K562 (cell line): ENCODE data around the gene PRM3. TPM values are rescaled to one million over a fixed set of nuclear protein-coding genes. Genes with fewer than 3 reads are reported as not detected.

Experiments
- ETV1 ChIP-seq: fragments of 450-650 bp; conservative IDR thresholded peaks from 2 replicates; pipeline ENCODE4 v1.6.1; 2016; ENCODE audit warnings: missing genetic modification characterization, control low read depth, low read depth, missing compliant biosample characterization
- KDM1A ChIP-seq, 2 experiments: fragments of 450-650 bp; IDR thresholded peaks; 2 replicates each; pipeline ENCODE4 v1.6.1; 2016; ENCODE audit warnings: mild to moderate bottlenecking in 2 of 2
- ZNF696 ChIP-seq: fragments of 250-450 bp; sonication (Bioruptor Pico); conservative IDR thresholded peaks from 2 replicates; pipeline ENCODE4 v1.4.0; 2020; ENCODE audit warnings: mild to moderate bottlenecking, moderate library complexity
- polyA plus RNA-seq, 8 experiments: library from polyadenylated mRNA; depleted of rRNA in 4 of 8; stranded (reverse) in 5 of 8; unstranded in 3 of 8; fragments of >200 nt; fragmentation: Nextera tagmentation in 2 of 8; fragmentation: Illumina TruSeq in 1 of 8; extraction: Ambion mirVana in 2 of 8; extraction: Trizol in 1 of 8; gene quantifications; 2 replicates each; pipeline versions ENCODE4 v1.2.1 to v1.2.3, GENCODE V29; 2011 to 2014; ENCODE audit warnings: inconsistent platforms in 1 of 8, missing spikeins in 1 of 8
- total RNA-seq, 7 experiments: library from RNA; depleted of rRNA in 6 of 7; stranded (reverse); fragments of >200 nt in 6 of 7; fragmentation: Illumina TruSeq in 2 of 7; extraction: Trizol in 2 of 7; gene quantifications; 2 replicates each; pipeline versions ENCODE4 v1.2.1 to v1.2.3, GENCODE V29; 2011 to 2021; ENCODE audit warnings: low replicate concordance in 1 of 7
- TF ChIP-seq, protein P1 (sequence below), 2 experiments: fragments of 450-650 bp; IDR thresholded peaks; 2 replicates each; pipeline ENCODE4 v1.6.1; 2016; ENCODE audit warnings: mild to moderate bottlenecking in 2 of 2, borderline replicate concordance in 1 of 2, low read depth in 1 of 2, moderate library complexity in 1 of 2
- TF ChIP-seq, protein P2 (sequence below): sonication (generic); formaldehyde crosslinking; IDR thresholded peaks from 2 replicates; pipeline ENCODE4 v1.9.0; 2022; ENCODE audit warnings: mild to moderate bottlenecking, missing genetic modification reagents
- TF ChIP-seq, protein P3 (sequence below): fragments of 250-450 bp; sonication (Bioruptor Pico); IDR thresholded peaks from 2 replicates; pipeline ENCODE4 v1.5.0; 2021

PRM3 gene
- total and polyA plus RNA-seq, 9 of the 15 experiments (the other 6 are each of a cell fraction or from before 2014, with no cell fraction given): not detected

DNA sequence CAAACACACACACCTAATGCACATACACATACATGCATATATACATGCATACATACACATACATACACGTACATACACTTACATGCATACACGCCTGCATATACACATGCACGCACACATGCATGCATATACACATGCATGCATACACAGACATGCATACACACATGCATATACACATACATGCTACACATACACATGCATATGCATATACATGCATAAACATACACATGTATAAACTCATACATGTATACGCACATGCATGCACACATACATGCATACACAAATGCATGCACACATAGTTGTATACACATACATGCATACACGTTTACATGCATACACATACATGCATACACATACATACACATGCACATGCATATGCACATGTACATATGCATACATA, 48.2 kb upstream of the PRM3 start (continued):
- TF ChIP-seq, protein P1, sequence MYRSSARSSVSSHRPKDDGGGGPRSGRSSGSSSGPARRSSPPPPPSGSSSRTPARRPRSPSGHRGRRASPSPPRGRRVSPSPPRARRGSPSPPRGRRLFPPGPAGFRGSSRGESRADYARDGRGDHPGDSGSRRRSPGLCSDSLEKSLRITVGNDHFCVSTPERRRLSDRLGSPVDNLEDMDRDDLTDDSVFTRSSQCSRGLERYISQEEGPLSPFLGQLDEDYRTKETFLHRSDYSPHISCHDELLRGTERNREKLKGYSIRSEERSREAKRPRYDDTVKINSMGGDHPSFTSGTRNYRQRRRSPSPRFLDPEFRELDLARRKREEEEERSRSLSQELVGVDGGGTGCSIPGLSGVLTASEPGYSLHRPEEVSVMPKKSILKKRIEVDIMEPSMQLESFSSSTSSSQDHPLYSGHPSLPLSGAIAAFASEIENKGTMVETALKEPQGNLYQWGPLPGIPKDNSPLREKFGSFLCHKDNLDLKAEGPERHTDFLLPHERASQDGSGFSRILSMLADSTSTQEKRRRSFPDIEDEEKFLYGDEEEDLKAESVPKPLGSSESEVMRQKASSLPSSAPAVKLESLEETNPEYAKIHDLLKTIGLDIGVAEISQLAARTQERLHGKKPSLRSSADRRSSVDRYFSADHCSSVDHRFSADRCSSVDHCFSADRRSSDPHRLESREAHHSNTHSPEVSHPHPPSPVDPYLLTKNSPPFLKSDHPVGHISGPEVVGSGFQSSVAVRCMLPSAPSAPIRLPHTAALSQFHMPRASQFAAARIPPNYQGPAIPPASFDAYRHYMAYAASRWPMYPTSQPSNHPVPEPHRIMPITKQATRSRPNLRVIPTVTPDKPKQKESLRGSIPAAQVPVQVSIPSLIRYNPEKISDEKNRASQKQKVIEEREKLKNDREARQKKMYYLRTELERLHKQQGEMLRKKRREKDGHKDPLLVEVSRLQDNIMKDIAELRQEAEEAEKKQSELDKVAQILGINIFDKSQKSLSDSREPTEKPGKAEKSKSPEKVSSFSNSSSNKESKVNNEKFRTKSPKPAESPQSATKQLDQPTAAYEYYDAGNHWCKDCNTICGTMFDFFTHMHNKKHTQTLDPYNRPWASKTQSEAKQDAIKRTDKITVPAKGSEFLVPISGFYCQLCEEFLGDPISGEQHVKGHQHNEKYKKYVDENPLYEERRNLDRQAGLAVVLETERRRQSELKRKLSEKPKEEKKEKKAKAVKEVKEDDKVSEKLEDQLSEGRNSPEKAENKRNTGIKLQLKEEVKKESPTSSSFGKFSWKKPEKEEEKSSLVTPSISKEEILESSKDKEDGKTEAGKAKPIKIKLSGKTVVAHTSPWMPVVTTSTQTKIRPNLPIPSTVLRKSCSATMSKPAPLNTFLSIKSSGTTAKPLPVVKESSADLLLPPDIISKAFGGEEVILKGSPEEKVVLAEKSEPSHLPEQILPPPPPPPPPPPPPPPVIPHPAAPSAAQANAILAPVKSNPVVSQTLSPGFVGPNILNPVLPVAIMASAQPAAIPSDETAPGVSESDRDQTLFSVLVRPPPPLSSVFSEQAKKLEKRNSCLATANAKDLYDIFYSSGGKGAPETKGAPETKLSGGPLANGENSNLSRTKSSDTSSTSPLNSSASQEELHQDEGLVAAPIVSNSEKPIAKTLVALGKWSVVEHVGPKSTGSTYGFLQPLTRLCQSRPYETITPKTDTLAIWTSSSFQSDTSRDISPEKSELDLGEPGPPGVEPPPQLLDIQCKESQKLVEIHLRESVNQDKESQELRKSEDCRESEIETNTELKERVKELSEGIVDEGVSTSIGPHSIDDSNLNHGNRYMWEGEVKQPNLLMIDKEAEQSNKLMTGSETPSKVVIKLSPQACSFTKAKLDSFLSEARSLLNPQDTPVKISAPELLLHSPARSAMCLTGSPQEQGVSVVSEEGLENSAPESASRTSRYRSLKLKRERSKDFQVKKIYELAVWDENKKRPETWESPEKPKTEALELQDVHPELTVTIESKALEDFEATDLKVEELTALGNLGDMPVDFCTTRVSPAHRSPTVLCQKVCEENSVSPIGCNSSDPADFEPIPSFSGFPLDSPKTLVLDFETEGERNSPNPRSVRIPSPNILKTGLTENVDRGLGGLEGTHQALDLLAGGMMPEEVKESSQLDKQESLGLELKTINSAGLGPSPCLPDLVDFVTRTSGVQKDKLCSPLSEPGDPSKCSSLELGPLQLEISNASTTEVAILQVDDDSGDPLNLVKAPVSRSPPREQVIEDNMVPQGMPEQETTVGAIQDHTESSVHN (IDR thresholded peaks at IDR 0.05; ENCODE audit: borderline replicate concordance in 1 of 2, low read depth in 1 of 2): no peak
- TF ChIP-seq KDM1A (IDR thresholded peaks at IDR 0.05) (peak in 1 of 2 experiments; percentile 46; a peak in 1 of 4 replicates), ETV1 (tag) (no peak), ZNF696 (CRISPR knock-in tag) (no peak)
- TF ChIP-seq, protein P2, sequence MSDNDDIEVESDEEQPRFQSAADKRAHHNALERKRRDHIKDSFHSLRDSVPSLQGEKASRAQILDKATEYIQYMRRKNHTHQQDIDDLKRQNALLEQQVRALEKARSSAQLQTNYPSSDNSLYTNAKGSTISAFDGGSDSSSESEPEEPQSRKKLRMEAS: no peak
- TF ChIP-seq, protein P3, sequence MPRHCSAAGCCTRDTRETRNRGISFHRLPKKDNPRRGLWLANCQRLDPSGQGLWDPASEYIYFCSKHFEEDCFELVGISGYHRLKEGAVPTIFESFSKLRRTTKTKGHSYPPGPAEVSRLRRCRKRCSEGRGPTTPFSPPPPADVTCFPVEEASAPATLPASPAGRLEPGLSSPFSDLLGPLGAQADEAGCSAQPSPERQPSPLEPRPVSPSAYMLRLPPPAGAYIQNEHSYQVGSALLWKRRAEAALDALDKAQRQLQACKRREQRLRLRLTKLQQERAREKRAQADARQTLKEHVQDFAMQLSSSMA (CRISPR knock-in tag): no peak
